Epithelial cell of alveolus of lung (primary cell): ENCODE results near the gene SLC25A30. TPM values are rescaled to one million over a fixed set of nuclear protein-coding genes. Genes with fewer than 3 reads are reported as not detected.

Source experiments
- total RNA-seq: library from RNA; depleted of rRNA; stranded (reverse); fragments of >200 nt; gene quantifications from 2 replicates; pipeline ENCODE4 v1.2.1, GENCODE V29; 2015

SLC25A30 gene
- 4.7 and 7.1 TPM in 2 replicates for total RNA-seq

GRCh38 chr13:45417790-45418534 lies at the start of gene SLC25A30:
SLC25A30 (minus strand) TSS chr13:45418373; CDS start chr13:45411425, 6,948 bp downstream.

GRCh38 chr13:45464687-45465453 lies 46.7 kb upstream of the SLC25A30 start, which contains the start of gene COG3:
COG3 (plus strand) TSS chr13:45464939; CDS start chr13:45465037, 98 bp downstream.

Other genes with a start within 250 kb of the SLC25A30 start
- gene KCTD4, start 217.3 kb downstream of the SLC25A30 start, total RNA-seq: not detected in 2 replicates
- 1,554 and 3,593 TPM in 2 replicates for gene TPT1, start 77.2 kb downstream of the SLC25A30 start, total RNA-seq
- 17.8 and 27.2 TPM in 2 replicates for gene COG3, start 46.6 kb upstream of the SLC25A30 start, total RNA-seq
- gene ERICH6B, start 197.4 kb upstream of the SLC25A30 start, total RNA-seq: not detected in 2 replicates